Adrenal gland (tissue), 5 donors: Measurements from ENCODE around the gene TENM4.

ENCODE experiments used
- POLR2A ChIP-seq, 2 donors: fragments of 450-650 bp; IDR thresholded peaks; one replicate each; pipeline ENCODE4 v1.6.1; 2017; ENCODE audit warnings: antibody characterized with exemption in 2 of 2, mild to moderate bottlenecking in 2 of 2, moderate library complexity in 1 of 2
- TF ChIP-seq, protein P1 (sequence below), 6 experiments: fragments of 450-650 bp in 4 of 6; fragments of 200-600 bp in 2 of 6; sonication (generic) in 1 of 6; IDR thresholded peaks; 1 replicate in 5 of 6; 2 replicates in 1 of 6; pipeline versions ENCODE4 v1.5.1 to v1.8.0; 2016 to 2021; ENCODE audit warnings: antibody characterized with exemption in 6 of 6, mild to moderate bottlenecking in 2 of 6, moderate library complexity in 1 of 6
- donor health status: DM: no; HTN: no; CAD: no.

DNA sequence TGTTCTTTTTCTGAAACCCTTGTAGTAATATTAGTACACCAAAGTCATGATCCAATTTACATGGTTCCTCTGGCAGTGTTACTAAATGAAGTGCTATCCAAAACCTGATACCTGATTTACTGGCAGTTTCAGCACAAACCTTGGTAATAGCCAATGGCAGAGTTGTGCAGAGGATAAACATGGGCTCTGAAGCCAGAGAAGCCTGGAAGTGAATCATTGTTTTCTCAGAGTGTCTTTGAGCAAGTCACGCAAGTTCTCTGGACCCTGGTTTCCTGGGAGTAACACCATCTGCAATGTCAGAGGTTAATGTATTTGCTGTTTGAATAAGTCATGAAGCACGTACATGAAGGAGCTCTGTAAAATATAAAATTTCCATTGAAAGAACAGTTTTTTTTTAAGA lies 643.9 kb downstream of the TENM4 start:
- TF ChIP-seq, protein P1, sequence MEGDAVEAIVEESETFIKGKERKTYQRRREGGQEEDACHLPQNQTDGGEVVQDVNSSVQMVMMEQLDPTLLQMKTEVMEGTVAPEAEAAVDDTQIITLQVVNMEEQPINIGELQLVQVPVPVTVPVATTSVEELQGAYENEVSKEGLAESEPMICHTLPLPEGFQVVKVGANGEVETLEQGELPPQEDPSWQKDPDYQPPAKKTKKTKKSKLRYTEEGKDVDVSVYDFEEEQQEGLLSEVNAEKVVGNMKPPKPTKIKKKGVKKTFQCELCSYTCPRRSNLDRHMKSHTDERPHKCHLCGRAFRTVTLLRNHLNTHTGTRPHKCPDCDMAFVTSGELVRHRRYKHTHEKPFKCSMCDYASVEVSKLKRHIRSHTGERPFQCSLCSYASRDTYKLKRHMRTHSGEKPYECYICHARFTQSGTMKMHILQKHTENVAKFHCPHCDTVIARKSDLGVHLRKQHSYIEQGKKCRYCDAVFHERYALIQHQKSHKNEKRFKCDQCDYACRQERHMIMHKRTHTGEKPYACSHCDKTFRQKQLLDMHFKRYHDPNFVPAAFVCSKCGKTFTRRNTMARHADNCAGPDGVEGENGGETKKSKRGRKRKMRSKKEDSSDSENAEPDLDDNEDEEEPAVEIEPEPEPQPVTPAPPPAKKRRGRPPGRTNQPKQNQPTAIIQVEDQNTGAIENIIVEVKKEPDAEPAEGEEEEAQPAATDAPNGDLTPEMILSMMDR (IDR thresholded peaks at IDR 0.05) = no peak
- no peak for TF ChIP-seq POLR2A (IDR thresholded peaks at IDR 0.05)
